ENCODE results near the gene FUNDC2.

FUNDC2 gene

GRCh38 chrX:155070975-155071693 is 44.5 kb downstream of the FUNDC2 start, which contains the start of the genes BRCC3, CMC4 and MTCP1:
Gene BRCC3, plus strand, starts transcription at chrX:155071508. Its CDS starts 20 bp downstream, at chrX:155071528.
Gene CMC4, minus strand, starts transcription at chrX:155071136. Its CDS starts 7,113 bp downstream, at chrX:155064023.
Gene MTCP1, minus strand, starts transcription at chrX:155071136. Its CDS starts 5,126 bp downstream, at chrX:155066010.
- FAIRE-seq = no peak

GRCh38 chrX:155071694-155072280 is 45.1 kb downstream of the FUNDC2 start:
- no peak for FAIRE-seq

- FAIRE-seq = no peak
Measured at GRCh38 chrX:155086202-155086840, 59.7 kb downstream of the FUNDC2 start.

GRCh38 chrX:155086961-155087735 is 60.5 kb downstream of the FUNDC2 start:
- FAIRE-seq = no peak

GRCh38 chrX:155094468-155095061 is 67.9 kb downstream of the FUNDC2 start:
- no peak for FAIRE-seq

- FAIRE-seq = no peak
Measured at GRCh38 chrX:155105919-155106318, 79.3 kb downstream of the FUNDC2 start.

- no peak for FAIRE-seq
Measured at GRCh38 chrX:155108427-155108826, 81.8 kb downstream of the FUNDC2 start.
